Peyer's patch (tissue), 4 donors: ENCODE data around the gene NFASC. TPM values are rescaled to one million over a fixed set of nuclear protein-coding genes. Genes with fewer than 3 reads are reported as not detected.

Source experiments
- DNase-seq, 3 donors: peaks; one replicate each; pipeline ENCODE4 v3.0.0-alpha.2; 2017 to 2019
- H3K27ac ChIP-seq, 4 donors: fragments of 200-600 bp; sonication (generic); one replicate each; pipeline ENCODE4 v1.5.1; 2016 to 2019
- H3K27me3 ChIP-seq, 2 donors: fragments of 200-600 bp; sonication (generic); one replicate each; pipeline ENCODE4 v1.5.1; 2019
- H3K36me3 ChIP-seq, 3 donors: fragments of 200-600 bp; sonication (generic); one replicate each; pipeline ENCODE4 v1.5.1; 2016 to 2019
- H3K4me1 ChIP-seq, 4 donors: fragments of 200-600 bp; sonication (generic); one replicate each; pipeline ENCODE4 v1.5.1; 2016 to 2019
- H3K4me3 ChIP-seq, 4 donors: fragments of 200-600 bp; sonication (generic); 1 replicate in 3 of 4; 2 replicates in 1 of 4; pipeline ENCODE4 v1.5.1; 2016 to 2019; ENCODE audit warnings: mild to moderate bottlenecking in 1 of 4
- H3K9me3 ChIP-seq, 4 donors: fragments of 200-600 bp; sonication (generic); one replicate each; pipeline ENCODE4 v1.5.1; 2016 to 2019; ENCODE audit warnings: mild to moderate bottlenecking in 1 of 4
- POLR2A ChIP-seq, 2 donors: fragments of 450-650 bp; IDR thresholded peaks; one replicate each; pipeline ENCODE4 v1.5.1; 2017; ENCODE audit warnings: antibody characterized with exemption in 2 of 2, mild to moderate bottlenecking in 2 of 2, moderate library complexity in 2 of 2
- total RNA-seq, 4 donors: library from RNA; depleted of rRNA; stranded (reverse); fragments of >200 nt; gene quantifications; one replicate each; pipeline ENCODE4 v1.1.0, GENCODE V29; 2016
- TF ChIP-seq, protein P1 (sequence below), 6 experiments: fragments of 450-650 bp in 4 of 6; fragments of 200-600 bp in 2 of 6; sonication (generic) in 1 of 6; IDR thresholded peaks; one replicate each; pipeline ENCODE4 v1.5.1; 2017 to 2019; ENCODE audit warnings: antibody characterized with exemption in 6 of 6, mild to moderate bottlenecking in 3 of 6, moderate library complexity in 1 of 6

Gene NFASC
- total RNA-seq, 4 donors from 2014 or later: 3.2 to 90.0 (median 13.2) TPM

- Histone ChIP-seq H3K4me3 (no peak overlapping the region), H3K27me3 (no peaks in the 10 kb centered on the region), H3K36me3 (no peaks in the 10 kb centered on the region), H3K9me3 (no peaks in the 10 kb centered on the region), H3K27ac (peak overlapping the region in 1 of 4 donors; percentile 1), H3K4me1 (peaks cover 0 to 12% (median 0%) of the 10 kb centered on the region in 4 donors)
- TF ChIP-seq POLR2A (IDR thresholded peaks at IDR 0.05): no peak
- TF ChIP-seq, protein P1, sequence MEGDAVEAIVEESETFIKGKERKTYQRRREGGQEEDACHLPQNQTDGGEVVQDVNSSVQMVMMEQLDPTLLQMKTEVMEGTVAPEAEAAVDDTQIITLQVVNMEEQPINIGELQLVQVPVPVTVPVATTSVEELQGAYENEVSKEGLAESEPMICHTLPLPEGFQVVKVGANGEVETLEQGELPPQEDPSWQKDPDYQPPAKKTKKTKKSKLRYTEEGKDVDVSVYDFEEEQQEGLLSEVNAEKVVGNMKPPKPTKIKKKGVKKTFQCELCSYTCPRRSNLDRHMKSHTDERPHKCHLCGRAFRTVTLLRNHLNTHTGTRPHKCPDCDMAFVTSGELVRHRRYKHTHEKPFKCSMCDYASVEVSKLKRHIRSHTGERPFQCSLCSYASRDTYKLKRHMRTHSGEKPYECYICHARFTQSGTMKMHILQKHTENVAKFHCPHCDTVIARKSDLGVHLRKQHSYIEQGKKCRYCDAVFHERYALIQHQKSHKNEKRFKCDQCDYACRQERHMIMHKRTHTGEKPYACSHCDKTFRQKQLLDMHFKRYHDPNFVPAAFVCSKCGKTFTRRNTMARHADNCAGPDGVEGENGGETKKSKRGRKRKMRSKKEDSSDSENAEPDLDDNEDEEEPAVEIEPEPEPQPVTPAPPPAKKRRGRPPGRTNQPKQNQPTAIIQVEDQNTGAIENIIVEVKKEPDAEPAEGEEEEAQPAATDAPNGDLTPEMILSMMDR (IDR thresholded peaks at IDR 0.05): no peak
- no peak for DNase-seq
Observed at GRCh38 chr1:204873714-204874113, 3.1 kb downstream of the NFASC start.

DNA sequence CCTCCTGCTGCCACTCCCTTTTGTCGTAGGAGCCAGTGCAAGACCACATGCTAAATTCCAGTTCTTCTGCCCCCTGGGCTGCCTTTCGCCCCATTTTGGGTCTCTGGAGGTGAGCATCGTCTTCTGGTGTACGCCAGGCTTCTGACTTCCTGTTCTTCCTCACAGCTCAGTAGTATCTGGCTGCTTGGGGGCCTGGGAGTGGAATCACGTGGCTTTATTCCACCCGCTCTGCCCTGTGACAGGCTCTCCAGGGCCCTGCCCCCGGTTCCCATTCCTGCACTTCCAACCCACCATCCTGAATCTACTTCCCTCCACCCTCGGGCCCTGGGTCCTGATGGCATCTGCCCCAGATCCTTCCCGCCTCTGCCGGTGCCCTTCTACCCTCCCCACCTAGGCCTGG is 3.6 kb downstream of the NFASC start:
- no peak for TF ChIP-seq POLR2A (IDR thresholded peaks at IDR 0.05)
- TF ChIP-seq, protein P1 (IDR thresholded peaks at IDR 0.05): no peak
- Histone ChIP-seq H3K27me3 (no peaks in the 10 kb centered on the region), H3K36me3 (no peaks in the 10 kb centered on the region), H3K4me1 (peaks cover 0 to 12% (median 0%) of the 10 kb centered on the region in 4 donors), H3K9me3 (no peaks in the 10 kb centered on the region), H3K27ac (no peak overlapping the region), H3K4me3 (no peak overlapping the region)
- no peak for DNase-seq

- Histone ChIP-seq H3K27ac (no peak overlapping the region), H3K4me1 (peaks cover 0 to 9% (median 0%) of the 10 kb centered on the region in 4 donors), H3K4me3 (no peak overlapping the region), H3K36me3 (no peaks in the 10 kb centered on the region), H3K27me3 (no peaks in the 10 kb centered on the region), H3K9me3 (no peaks in the 10 kb centered on the region)
- no peak for DNase-seq
- no peak for TF ChIP-seq POLR2A (IDR thresholded peaks at IDR 0.05)
- TF ChIP-seq, protein P1 (IDR thresholded peaks at IDR 0.05): no peak
Observed at GRCh38 chr1:204875255-204875654, 4.6 kb downstream of the NFASC start.

DNA sequence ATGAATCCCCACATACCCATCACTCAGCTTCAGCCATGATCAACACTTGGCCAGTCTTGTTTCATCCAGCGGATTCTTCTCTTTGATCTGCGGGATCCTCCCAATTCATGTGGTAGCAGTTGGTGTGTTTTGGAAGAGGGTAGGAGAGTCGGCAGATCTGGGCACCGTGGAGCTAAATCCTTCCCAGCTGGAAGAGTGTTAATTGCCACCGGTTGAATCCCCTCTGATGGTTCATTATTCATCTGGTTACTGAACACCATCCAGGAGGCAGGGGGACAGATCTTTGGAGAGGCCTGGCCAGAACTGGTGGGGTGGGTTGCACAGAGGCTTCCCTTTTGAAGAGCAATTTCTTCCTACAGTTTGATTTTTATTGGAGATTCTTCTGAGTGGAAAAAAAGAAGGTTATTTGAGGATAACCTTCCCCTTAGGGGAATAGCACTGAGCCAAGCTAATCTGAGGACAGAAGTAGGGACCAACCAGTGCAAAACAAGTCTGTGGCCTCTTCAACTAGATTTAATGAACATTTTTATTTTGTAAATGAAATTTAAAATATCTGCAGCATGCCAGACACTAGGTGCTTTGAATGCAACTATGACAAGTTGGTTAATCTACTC is 8.1 kb downstream of the NFASC start:
- no peak for DNase-seq
- H3K36me3 ChIP-seq: no peaks in the 10 kb centered on the region
- no peaks in the 10 kb centered on the region for H3K27me3 ChIP-seq
- no peaks in the 10 kb centered on the region for H3K9me3 ChIP-seq
- no peak for TF ChIP-seq POLR2A (IDR thresholded peaks at IDR 0.05)
- TF ChIP-seq, protein P1 (IDR thresholded peaks at IDR 0.05): no peak
- no peaks in the 10 kb centered on the region for H3K4me1 ChIP-seq
- peak overlapping the region in 1 of 4 donors; percentile 46 for H3K27ac ChIP-seq
- no peak overlapping the region for H3K4me3 ChIP-seq

DNA sequence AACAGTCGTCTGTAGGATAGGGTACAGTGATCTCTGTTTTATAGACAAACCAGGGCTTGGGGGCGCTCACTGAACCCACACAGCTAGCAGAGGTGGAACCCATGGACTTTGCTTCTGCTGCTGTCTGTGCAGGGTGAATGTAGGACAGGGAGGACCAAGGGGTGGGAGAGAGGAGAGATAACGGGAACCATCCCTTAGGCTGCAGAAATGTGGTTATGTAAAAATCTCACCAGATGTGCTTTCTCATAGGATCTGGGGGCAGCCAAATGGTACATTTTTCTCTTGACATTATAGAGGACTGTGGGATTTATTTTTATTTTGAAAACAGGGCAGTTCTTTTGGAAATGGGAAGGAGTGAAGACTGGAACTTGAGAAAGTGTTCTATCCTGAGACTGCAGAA is 8.7 kb downstream of the NFASC start:
- no peaks in the 10 kb centered on the region for H3K4me1 ChIP-seq
- no peaks in the 10 kb centered on the region for H3K9me3 ChIP-seq
- TF ChIP-seq POLR2A (IDR thresholded peaks at IDR 0.05): no peak
- TF ChIP-seq, protein P1 (IDR thresholded peaks at IDR 0.05): no peak
- DNase-seq: no peak
- H3K4me3 ChIP-seq: no peak overlapping the region
- H3K27me3 ChIP-seq: no peaks in the 10 kb centered on the region
- no peaks in the 10 kb centered on the region for H3K36me3 ChIP-seq
- H3K27ac ChIP-seq: peak overlapping the region in 2 of 4 donors; percentile 46 to 50
